Fibroblast of skin of right quadriceps (primary cell): ENCODE results near the gene SOX12.
A peak's percentile ranks its signal among the peaks of the same experiment; 100 is the strongest.
"Not testable (repeated sequence)": the region's sequence is repeated elsewhere in the genome, so short reads cannot be mapped to it uniquely, and the experiment has no call there.

Source experiments
- DNase-seq: peaks from one replicate; pipeline ENCODE4 v3.0.0-alpha.2; 2013

Gene SOX12

GRCh38 chr20:328975-329695, 3.8 kb downstream of the SOX12 start:
- DNase-seq, result no peak

- no peak for DNase-seq
Observed at GRCh38 chr20:329851-330232, 4.5 kb downstream of the SOX12 start.

GRCh38 chr20:330233-331149, 5.1 kb downstream of the SOX12 start:
- DNase-seq, result peak; percentile 71

GRCh38 chr20:334578-334977, 9.2 kb downstream of the SOX12 start:
- DNase-seq, result no peak

GRCh38 chr20:336040-336439, 10.7 kb downstream of the SOX12 start:
- DNase-seq, result not testable (repeated sequence)

GRCh38 chr20:341682-342081, 16.3 kb downstream of the SOX12 start:
- DNase-seq, result peak; percentile 90

- DNase-seq, result no peak
Observed at GRCh38 chr20:343107-343506, 17.8 kb downstream of the SOX12 start.

GRCh38 chr20:346033-346639, 20.8 kb downstream of the SOX12 start:
- DNase-seq, result no peak

- DNase-seq, result peak; percentile 78
Observed at GRCh38 chr20:346640-347316, 21.4 kb downstream of the SOX12 start, which contains the start of gene NRSN2. NRSN2 (plus strand) TSS chr20:347111; CDS start chr20:349644, 2,533 bp downstream.

GRCh38 chr20:347317-347639, 21.9 kb downstream of the SOX12 start:
- DNase-seq, result no peak

- peak; percentile 95 for DNase-seq
Observed at GRCh38 chr20:347640-348484, 22.5 kb downstream of the SOX12 start.

- DNase-seq, result no peak
Observed at GRCh38 chr20:348972-349841, 23.9 kb downstream of the SOX12 start.

- DNase-seq, result no peak
Observed at GRCh38 chr20:353166-353565, 27.8 kb downstream of the SOX12 start.

GRCh38 chr20:354298-354977, 29.1 kb downstream of the SOX12 start:
- peak; percentile 73 for DNase-seq

GRCh38 chr20:356154-356553, 30.8 kb downstream of the SOX12 start:
- not testable (repeated sequence) for DNase-seq

GRCh38 chr20:356745-357144, 31.4 kb downstream of the SOX12 start:
- no peak for DNase-seq

GRCh38 chr20:358891-359555, 33.7 kb downstream of the SOX12 start:
- DNase-seq, result no peak

GRCh38 chr20:361561-361960, 36.2 kb downstream of the SOX12 start:
- no peak for DNase-seq

- DNase-seq, result peak; percentile 94
Observed at GRCh38 chr20:362271-363254, 37.2 kb downstream of the SOX12 start.
